ENCODE data around the gene GLCE. TPM values are rescaled to one million over a fixed set of nuclear protein-coding genes. Genes with fewer than 3 reads are reported as not detected.

GLCE gene
- total RNA-seq, 1 donor from 2014 or later = 13.6 TPM

DNA sequence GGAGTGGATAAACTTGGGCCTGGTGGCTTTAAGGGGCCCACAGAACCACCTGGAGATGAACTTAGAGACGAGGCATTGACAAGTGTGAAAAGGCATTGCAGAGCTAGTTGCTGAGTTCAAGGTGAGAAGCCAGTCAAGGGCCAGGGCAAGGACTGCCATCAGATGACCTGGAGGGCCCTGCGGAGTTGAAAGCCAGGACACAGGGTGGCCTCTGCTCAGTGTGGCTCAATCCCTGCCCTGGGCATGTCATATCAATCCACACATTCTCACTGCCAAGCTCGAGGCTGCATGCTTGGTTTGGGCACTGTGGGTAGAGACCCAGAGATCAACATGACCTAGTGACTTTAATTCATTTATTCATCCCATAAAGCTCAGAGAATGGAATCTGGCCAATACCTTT, 147.5 kb downstream of the GLCE start:
- peaks cover 3% of the 10 kb centered on the region for H3K9me3 Mint-ChIP-seq (ENCODE audit: unreplicated experiment)
- Histone ChIP-seq H3K9ac (ENCODE audit: low read length) (no peak overlapping the region), H3K4me2 (ENCODE audit: low read length) (no peak overlapping the region), H3K9me3 (ENCODE audit: insufficient read depth, low read depth, low read length) (no peaks in the 10 kb centered on the region), H3K4me3 (ENCODE audit: insufficient read depth, low read depth, low read length) (no peak overlapping the region), H3K27ac (ENCODE audit: low read depth, low read length) (no peak overlapping the region), H2AFZ (ENCODE audit: low read depth, low read length) (no peak overlapping the region), H3K79me2 (ENCODE audit: insufficient read depth, low read length) (no peaks in the 10 kb centered on the region), H3K27me3 (ENCODE audit: insufficient read depth, low read length) (no peaks in the 10 kb centered on the region), H3K4me1 (ENCODE audit: insufficient read depth, low read length) (peaks cover 32% of the 10 kb centered on the region), H3K36me3 (ENCODE audit: insufficient read depth, low read length) (no peaks in the 10 kb centered on the region), H4K20me1 (ENCODE audit: insufficient read depth, low read length) (no peaks in the 10 kb centered on the region)
- peaks cover 13% of the 10 kb centered on the region for H3K27me3 Mint-ChIP-seq (ENCODE audit: low read depth, unreplicated experiment)
- H3K4me1 Mint-ChIP-seq (ENCODE audit: low read depth, unreplicated experiment) = peaks cover 34% of the 10 kb centered on the region
- H3K36me3 Mint-ChIP-seq (ENCODE audit: low read depth, unreplicated experiment) = peaks cover 1% of the 10 kb centered on the region
- DNase-seq (ENCODE audit: low read depth) (no peak), FAIRE-seq (no peak)
- no peak overlapping the region for H3K4me3 Mint-ChIP-seq (ENCODE audit: unreplicated experiment)
- TF ChIP-seq CTCF (IDR thresholded peaks at IDR 0.05; ENCODE audit: insufficient read depth, low read depth, low read length) = no peak
- H3K27ac Mint-ChIP-seq (ENCODE audit: unreplicated experiment) = no peak overlapping the region

DNA sequence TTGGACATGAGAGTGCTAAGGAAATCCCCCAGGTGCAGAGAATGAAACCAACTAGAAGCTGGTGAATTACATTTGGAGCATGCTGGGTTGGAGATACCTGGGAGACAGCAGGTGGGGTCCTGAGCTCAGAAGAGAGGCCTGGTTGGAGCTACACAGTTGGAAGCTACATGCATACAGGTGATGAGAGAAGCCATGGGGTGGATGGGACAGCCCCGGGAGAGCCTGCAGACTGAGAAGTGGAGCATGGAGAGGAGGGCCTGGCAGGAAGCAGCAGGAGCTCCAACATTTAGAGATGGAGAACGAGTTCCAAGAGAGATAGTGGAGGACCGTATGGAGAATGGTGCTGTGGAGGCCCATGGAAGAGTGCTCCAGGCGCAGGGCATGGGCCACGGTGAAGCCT, 148.5 kb downstream of the GLCE start:
- TF ChIP-seq CTCF (IDR thresholded peaks at IDR 0.05; ENCODE audit: insufficient read depth, low read depth, low read length) (no peak), EZH2 (IDR thresholded peaks at IDR 0.05; ENCODE audit: insufficient read depth, low read length) (no peak)
- Histone ChIP-seq H3K9me3 (ENCODE audit: insufficient read depth, low read depth, low read length) (no peaks in the 10 kb centered on the region), H3K27ac (ENCODE audit: low read depth, low read length) (no peak overlapping the region), H3K4me3 (ENCODE audit: insufficient read depth, low read depth, low read length) (no peak overlapping the region), H4K20me1 (ENCODE audit: insufficient read depth, low read length) (no peaks in the 10 kb centered on the region), H3K4me1 (ENCODE audit: insufficient read depth, low read length) (peaks cover 29% of the 10 kb centered on the region), H3K9ac (ENCODE audit: low read length) (no peak overlapping the region), H3K79me2 (ENCODE audit: insufficient read depth, low read length) (no peaks in the 10 kb centered on the region), H2AFZ (ENCODE audit: low read depth, low read length) (no peak overlapping the region), H3K27me3 (ENCODE audit: insufficient read depth, low read length) (no peaks in the 10 kb centered on the region), H3K36me3 (ENCODE audit: insufficient read depth, low read length) (no peaks in the 10 kb centered on the region), H3K4me2 (ENCODE audit: low read length) (no peak overlapping the region)
- Mint-ChIP-seq H3K4me3 (ENCODE audit: unreplicated experiment) (no peak overlapping the region), H3K4me1 (ENCODE audit: low read depth, unreplicated experiment) (peaks cover 34% of the 10 kb centered on the region), H3K27ac (ENCODE audit: unreplicated experiment) (no peak overlapping the region), H3K27me3 (ENCODE audit: low read depth, unreplicated experiment) (peaks cover 8% of the 10 kb centered on the region), H3K36me3 (ENCODE audit: low read depth, unreplicated experiment) (peaks cover 1% of the 10 kb centered on the region), H3K9me3 (ENCODE audit: unreplicated experiment) (peaks cover 3% of the 10 kb centered on the region)
- FAIRE-seq = no peak
- no peak for DNase-seq (ENCODE audit: low read depth)

DNA sequence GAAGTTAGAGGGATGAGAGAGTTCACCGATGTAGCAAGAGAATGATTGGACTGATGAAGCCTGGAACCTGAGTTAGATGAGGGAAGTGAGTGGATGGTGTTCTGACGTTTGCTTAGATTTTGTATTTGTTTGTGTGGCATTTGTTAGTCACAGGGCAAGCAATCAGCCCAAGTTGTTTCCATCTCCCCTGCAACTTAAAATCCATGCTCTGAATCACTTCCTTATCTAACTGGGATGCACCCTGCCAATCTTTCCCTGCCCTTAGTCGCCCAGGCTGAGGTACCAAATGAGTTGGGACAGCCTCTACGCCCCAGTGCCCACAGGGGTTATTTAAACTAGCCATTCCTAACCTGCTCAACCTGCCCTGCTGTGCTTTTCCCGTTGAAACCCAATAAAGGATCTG, 150.9 kb downstream of the GLCE start:
- Histone ChIP-seq H3K9ac (ENCODE audit: low read length) (no peak overlapping the region), H3K4me3 (ENCODE audit: insufficient read depth, low read depth, low read length) (no peak overlapping the region), H4K20me1 (ENCODE audit: insufficient read depth, low read length) (no peaks in the 10 kb centered on the region), H3K9me3 (ENCODE audit: insufficient read depth, low read depth, low read length) (no peaks in the 10 kb centered on the region), H3K79me2 (ENCODE audit: insufficient read depth, low read length) (no peaks in the 10 kb centered on the region), H3K27me3 (ENCODE audit: insufficient read depth, low read length) (no peaks in the 10 kb centered on the region), H3K36me3 (ENCODE audit: insufficient read depth, low read length) (no peaks in the 10 kb centered on the region), H2AFZ (ENCODE audit: low read depth, low read length) (no peak overlapping the region), H3K4me2 (ENCODE audit: low read length) (no peak overlapping the region), H3K27ac (ENCODE audit: low read depth, low read length) (no peak overlapping the region), H3K4me1 (ENCODE audit: insufficient read depth, low read length) (peaks cover 13% of the 10 kb centered on the region)
- Mint-ChIP-seq H3K27me3 (ENCODE audit: low read depth, unreplicated experiment) (peaks cover 16% of the 10 kb centered on the region), H3K9me3 (ENCODE audit: unreplicated experiment) (peaks cover 3% of the 10 kb centered on the region), H3K27ac (ENCODE audit: unreplicated experiment) (no peak overlapping the region), H3K4me3 (ENCODE audit: unreplicated experiment) (no peak overlapping the region), H3K4me1 (ENCODE audit: low read depth, unreplicated experiment) (peaks cover 12% of the 10 kb centered on the region), H3K36me3 (ENCODE audit: low read depth, unreplicated experiment) (peaks cover 1% of the 10 kb centered on the region)
- TF ChIP-seq EZH2 (IDR thresholded peaks at IDR 0.05; ENCODE audit: insufficient read depth, low read length) (no peak), CTCF (IDR thresholded peaks at IDR 0.05; ENCODE audit: insufficient read depth, low read depth, low read length) (no peak)
- no peak for FAIRE-seq
- DNase-seq (ENCODE audit: low read depth) = peak; percentile 20
